ENCODE results near the gene SLC25A3. TPM values are rescaled to one million over a fixed set of nuclear protein-coding genes. Genes with fewer than 3 reads are reported as not detected.

Gene SLC25A3
- total and polyA plus RNA-seq, 9 of the 15 experiments (the other 6 are each of a cell fraction or from before 2014, with no cell fraction given) = 264 to 766 (median 495) TPM

DNA sequence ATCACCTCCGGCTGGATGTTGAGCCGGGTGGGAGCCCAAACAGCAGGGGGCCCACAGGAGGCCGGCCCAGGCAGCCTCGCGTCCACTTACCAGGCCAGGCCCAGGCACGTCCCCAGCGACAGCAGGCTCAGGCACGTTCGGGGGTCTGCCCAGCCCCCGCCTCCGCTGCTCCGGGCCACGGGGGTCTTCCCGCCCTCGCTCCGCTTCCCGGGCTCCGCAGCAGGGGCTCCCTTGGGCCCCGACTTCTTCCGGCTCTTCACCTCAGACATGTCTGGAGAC lies 50.9 kb downstream of the SLC25A3 start:
- POLR2A ChIA-PET = interaction anchor here (0.6 to 2.1 kb wide), 7 partner anchors 11 to 146 kb away, joined by 3 to 18 read pairs (median 4); partner anchors contain the start of gene SLC25A3
- BruUV-seq (replicated peaks) = no TSS peak
- Histone ChIP-seq H3K9ac (ENCODE audit: insufficient read depth in 1 of 2, low read depth in 2 of 2, low read length in 2 of 2) (peak overlapping the region; percentile 93 to 96), H4K20me1 (replicated peaks; ENCODE audit: control insufficient read depth, insufficient read depth, low read length) (no peaks in the 10 kb centered on the region), H3K4me3 (peak overlapping the region; percentile 98), H3K79me2 (ENCODE audit: control insufficient read depth, insufficient read depth, low read length) (peaks cover 64% of the 10 kb centered on the region), H3K9me1 (ENCODE audit: control insufficient read depth, insufficient read depth, low read length) (no peaks in the 10 kb centered on the region), H3K9me3 (replicated peaks; ENCODE audit: control insufficient read depth, insufficient read depth, low read depth, low read length) (no peaks in the 10 kb centered on the region), H3K36me3 (ENCODE audit: control insufficient read depth, insufficient read depth, low read length) (peaks cover 21% of the 10 kb centered on the region), H3K27me3 (ENCODE audit: control insufficient read depth in 2 of 2, insufficient read depth in 2 of 2, low read length in 2 of 2) (no peaks in the 10 kb centered on the region), H2AFZ (ENCODE audit: low read depth, low read length) (peak overlapping the region; percentile 95), H3K4me2 (ENCODE audit: insufficient read depth, low read length) (peak overlapping the region; percentile 96), H3K27ac (ENCODE audit: extremely low read depth, low read depth, low read length) (peak overlapping the region; percentile 93), H3K4me1 (replicated peaks in 1 of 2; ENCODE audit: control insufficient read depth in 2 of 2, insufficient read depth in 2 of 2, low read length in 2 of 2) (peaks cover 3 to 11% of the 10 kb centered on the region in 2 experiments; a peak in 3 of 5 replicates)
- DNase-seq (ENCODE audit: extremely low read depth in 1 of 4, low spot score in 3 of 4) (peak in 2 of 4 experiments; percentile 63 to 67), ATAC-seq (peak; percentile 63), FAIRE-seq (no peak)
- 0% methylated on average over 15 of the region's 20 CpGs for WGBS (ENCODE audit: insufficient coverage, low coverage, missing lambda C conversion rate)
- in situ Hi-C loops (cut with MboI) = no loop called here
- intact Hi-C loops (cut with micrococcal nuclease) = no loop called here
- CTCF ChIA-PET (ENCODE audit: low intra/inter-chr PET ratio) = no interaction called here
- 0 out of 2 replicates have a peak, but pooled peaks have one; percentile 11 for TF ChIP-seq TGIF2 (CRISPR knock-in tag; IDR thresholded peaks at IDR 0.05)
- TF ChIP-seq ILK (tag; IDR thresholded peaks at IDR 0.05; ENCODE audit: borderline replicate concordance, low read depth) = no peak
- TF ChIP-seq USF2 (CRISPR knock-in tag; IDR thresholded peaks at IDR 0.05) = 0 out of 2 replicates have a peak, but pooled peaks have one; percentile 18
- TF ChIP-seq BHLHE40 (IDR thresholded peaks at IDR 0.05; ENCODE audit: low read length) = no peak
- peak; percentile 17; the same call in 1 of the 2 replicates for TF ChIP-seq FOXP1 (CRISPR knock-in tag; IDR thresholded peaks at IDR 0.05)
- no peak for TF ChIP-seq GTF2E2 (tag; IDR thresholded peaks at IDR 0.05)
- TF ChIP-seq ZNF165 (CRISPR knock-in tag; IDR thresholded peaks at IDR 0.05; ENCODE audit: borderline replicate concordance) = no peak
- TF ChIP-seq, protein P1, sequence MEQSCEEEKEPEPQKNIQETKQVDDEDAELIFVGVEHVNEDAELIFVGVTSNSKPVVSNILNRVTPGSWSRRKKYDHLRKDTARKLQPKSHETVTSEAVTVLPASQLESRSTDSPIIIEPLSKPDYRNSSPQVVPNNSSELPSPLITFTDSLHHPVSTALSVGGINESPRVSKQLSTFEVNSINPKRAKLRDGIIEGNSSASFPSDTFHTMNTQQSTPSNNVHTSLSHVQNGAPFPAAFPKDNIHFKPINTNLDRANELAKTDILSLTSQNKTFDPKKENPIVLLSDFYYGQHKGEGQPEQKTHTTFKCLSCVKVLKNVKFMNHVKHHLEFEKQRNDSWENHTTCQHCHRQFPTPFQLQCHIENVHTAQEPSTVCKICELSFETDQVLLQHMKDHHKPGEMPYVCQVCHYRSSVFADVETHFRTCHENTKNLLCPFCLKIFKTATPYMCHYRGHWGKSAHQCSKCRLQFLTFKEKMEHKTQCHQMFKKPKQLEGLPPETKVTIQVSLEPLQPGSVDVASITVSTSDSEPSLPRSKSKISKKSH (CRISPR knock-in tag; IDR thresholded peaks at IDR 0.05) = no peak
- no peak for TF ChIP-seq PBX2 (CRISPR knock-in tag; IDR thresholded peaks at IDR 0.05; ENCODE audit: low read depth)
- TF ChIP-seq PBX2 (tag; conservative IDR thresholded peaks at IDR 0.05; ENCODE audit: low read depth) = no peak
- TF ChIP-seq ZNF143 (CRISPR knock-in tag; IDR thresholded peaks at IDR 0.05) = no peak
- peak; percentile 86 for TF ChIP-seq ZFX (CRISPR knock-in tag; IDR thresholded peaks at IDR 0.05)
- TF ChIP-seq CXXC5 (CRISPR knock-in tag; IDR thresholded peaks at IDR 0.05) = no peak
- no peak for TF ChIP-seq CSDE1 (IDR thresholded peaks at IDR 0.05)
- TF ChIP-seq POLR2B (IDR thresholded peaks at IDR 0.05; ENCODE audit: low read depth, partially characterized antibody) = peak; percentile 41
- no peak for TF ChIP-seq CGGBP1 (CRISPR knock-in tag; IDR thresholded peaks at IDR 0.05)
- no peak for TF ChIP-seq GTF2A2 (tag; IDR thresholded peaks at IDR 0.05)
- TF ChIP-seq TCF7 (IDR thresholded peaks at IDR 0.05; ENCODE audit: borderline replicate concordance) = no peak
- TF ChIP-seq, protein P2, sequence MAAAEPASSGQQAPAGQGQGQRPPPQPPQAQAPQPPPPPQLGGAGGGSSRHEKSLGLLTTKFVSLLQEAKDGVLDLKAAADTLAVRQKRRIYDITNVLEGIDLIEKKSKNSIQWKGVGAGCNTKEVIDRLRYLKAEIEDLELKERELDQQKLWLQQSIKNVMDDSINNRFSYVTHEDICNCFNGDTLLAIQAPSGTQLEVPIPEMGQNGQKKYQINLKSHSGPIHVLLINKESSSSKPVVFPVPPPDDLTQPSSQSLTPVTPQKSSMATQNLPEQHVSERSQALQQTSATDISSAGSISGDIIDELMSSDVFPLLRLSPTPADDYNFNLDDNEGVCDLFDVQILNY (CRISPR knock-in tag; IDR thresholded peaks at IDR 0.05) = no peak

Data from K562 (cell line).